GM19324 (cell line): ENCODE measurements around the gene GABBR2.

Experiments
- ATAC-seq: cut with Tn5 transposase; IDR thresholded peaks from one replicate; pipeline ENCODE4 v1.9.1; 2021; ENCODE audit warnings: mild to moderate bottlenecking, moderate library complexity; ENCODE audit not compliant: unreplicated experiment, low FRiP score

The GABBR2 gene

DNA sequence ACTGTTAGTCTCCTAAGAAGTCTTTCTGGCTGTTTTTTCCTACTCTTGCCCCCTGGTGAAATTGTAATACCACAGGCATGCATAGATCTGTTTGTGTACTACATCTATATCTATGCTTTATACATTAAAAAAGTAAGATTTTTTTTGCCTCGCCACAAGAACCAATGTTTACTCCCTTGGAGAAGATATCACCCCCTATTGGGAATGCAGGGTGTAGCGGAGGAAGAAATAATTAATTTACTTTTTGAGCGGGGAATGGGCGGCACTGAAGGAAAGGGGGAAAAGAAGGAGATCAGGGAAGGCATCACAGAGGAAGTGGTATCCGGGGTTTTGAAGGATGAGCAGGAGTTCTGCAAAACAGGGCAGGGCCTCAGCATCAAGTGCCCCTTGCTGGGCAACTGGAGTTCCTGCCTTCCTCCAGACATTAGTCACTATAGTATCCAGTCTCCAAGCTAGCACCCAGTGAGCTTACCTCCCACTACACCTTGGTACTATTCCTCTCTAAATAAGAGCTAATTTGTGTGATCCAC lies 134.9 kb downstream of the GABBR2 start:
- ATAC-seq = no peak

DNA sequence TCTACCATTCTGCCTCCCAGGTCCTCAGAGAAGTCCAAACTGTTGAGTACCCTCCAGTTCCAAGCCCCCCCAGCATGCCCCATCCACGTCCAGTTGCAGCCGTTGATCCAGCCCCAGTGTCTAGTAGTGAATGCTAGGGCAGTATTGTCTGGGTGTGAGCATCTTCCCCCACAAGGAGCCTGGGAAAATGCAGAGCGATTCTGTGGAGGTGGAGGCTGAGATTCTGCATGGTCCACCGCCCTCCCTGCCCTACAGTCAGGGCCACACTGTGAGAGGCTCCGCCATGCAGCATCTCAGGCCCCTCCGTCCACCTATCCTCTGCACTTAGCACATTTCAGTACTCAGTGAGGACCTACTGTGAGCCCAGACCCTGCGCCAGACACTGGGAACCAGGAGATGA lies 135.9 kb downstream of the GABBR2 start:
- no peak for ATAC-seq

DNA sequence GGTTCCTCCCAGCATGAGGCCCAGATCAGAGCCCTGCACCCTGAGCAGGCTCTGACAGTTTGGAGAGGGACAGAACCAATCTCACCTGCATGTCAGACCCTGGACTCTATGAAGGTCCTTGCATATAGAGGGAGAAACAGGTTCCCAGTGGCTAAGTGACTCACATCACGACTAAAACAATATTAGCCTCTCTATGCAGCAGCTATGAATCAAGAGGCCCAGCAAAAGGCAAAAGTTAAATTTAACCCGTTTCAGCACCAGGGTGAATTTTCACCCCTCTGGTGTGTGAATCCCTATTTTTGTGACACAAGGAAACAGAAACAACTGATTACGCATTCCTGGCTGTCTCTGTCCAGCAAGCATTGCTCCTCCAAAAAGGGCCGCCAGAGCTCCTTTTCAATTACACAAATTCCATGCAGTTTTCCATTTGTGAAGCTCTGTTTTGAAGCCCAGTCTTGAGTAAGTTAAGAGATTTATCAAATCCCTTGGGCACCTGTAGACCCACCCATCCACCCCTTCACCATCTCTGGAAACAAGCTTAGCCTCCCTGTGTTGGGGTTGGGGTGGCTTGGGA lies 136.6 kb downstream of the GABBR2 start:
- no peak for ATAC-seq

DNA sequence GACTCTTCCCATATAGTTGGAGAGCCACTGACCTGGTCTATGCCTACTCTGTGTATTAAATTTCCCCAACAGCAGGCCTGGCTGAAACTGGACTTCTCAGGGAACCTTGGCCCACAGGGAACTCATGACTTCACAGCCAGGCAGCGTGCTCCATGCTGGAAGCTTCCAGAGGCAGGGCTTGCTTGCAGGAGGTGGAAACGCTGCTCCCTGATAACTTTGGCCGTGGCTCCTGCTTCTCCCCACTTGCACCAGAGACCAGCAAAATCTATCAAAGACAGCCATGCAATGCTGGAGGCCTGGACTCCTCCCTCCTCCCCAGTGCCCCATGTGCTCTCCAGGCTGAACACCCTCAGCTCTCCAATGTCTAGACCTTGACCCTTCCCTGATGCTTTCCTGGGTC lies 137.1 kb downstream of the GABBR2 start:
- no peak for ATAC-seq

DNA sequence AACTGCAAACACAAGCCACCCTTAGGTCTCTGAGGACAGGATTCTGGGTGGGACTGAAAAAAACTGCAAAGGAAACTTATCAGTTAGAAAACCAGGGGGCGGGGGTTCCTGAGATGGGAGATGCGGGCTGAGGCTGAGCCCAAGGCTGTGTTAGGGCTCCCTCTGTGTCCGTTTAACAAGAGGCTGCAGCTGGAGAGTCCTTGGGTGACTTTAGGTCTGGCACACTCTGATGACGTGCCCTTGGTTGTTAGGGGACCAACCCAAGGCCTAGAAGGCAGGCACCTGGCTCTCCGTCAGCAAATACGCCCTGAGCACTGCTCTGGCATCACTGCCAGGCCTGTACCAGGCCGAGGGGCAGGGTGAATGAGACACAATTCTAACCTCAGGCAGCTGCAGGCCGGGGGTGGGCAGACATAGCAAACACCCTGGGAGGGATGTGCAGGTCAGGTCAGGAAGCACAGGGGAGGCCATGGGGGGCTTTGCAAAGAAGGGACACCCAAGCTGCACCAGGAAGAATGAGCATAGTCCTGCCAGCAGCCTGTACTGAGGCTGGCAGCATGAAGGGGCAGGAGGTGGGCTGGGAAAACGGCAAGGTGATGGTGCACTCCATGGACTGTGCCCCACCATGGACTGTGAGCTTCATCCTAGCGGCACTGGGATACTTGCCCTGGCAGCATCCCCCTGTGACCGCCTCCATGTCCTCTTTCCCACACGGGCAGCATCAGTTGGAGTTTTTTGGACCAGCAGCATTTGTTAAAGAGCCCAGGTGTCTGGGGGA lies 137.9 kb downstream of the GABBR2 start:
- no peak for ATAC-seq

DNA sequence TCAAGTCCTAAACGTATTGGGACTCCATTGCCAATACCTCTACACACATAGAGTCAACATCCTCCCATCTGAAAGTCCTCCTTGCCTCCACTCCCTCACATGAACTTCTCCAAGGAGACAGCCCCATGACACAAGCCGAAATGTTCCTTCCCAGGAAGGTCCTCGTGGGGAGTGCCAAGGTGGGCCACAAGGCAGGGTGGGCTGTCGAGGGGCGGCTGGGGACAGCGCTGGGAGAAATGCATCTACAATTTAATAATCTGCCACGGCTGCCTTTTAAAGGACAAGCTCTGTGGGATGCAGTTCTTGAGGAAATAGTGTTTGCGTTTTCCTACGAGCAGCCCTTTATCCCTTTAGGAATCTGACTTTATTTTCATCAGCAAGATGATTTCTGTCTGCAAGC lies 138.7 kb downstream of the GABBR2 start:
- ATAC-seq = no peak

DNA sequence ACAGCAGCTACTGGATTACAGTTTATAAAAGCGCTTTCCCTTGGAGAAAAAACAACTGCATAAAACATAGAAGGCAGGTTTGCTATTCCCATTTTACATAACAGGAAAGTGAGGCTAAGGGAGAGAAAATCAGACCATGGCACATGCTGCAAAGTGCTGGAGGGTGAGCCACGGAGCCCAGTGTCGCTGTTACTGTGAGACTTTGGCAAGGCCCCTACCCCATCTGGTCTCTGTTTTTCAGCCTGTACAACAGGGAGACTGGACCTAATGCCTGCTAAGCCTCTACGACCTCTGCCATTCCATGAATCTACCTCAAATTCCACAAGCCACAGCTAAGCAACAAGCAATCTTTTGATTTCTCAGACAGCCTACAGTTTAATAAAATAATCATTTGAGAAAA lies 139.2 kb downstream of the GABBR2 start:
- ATAC-seq = no peak

DNA sequence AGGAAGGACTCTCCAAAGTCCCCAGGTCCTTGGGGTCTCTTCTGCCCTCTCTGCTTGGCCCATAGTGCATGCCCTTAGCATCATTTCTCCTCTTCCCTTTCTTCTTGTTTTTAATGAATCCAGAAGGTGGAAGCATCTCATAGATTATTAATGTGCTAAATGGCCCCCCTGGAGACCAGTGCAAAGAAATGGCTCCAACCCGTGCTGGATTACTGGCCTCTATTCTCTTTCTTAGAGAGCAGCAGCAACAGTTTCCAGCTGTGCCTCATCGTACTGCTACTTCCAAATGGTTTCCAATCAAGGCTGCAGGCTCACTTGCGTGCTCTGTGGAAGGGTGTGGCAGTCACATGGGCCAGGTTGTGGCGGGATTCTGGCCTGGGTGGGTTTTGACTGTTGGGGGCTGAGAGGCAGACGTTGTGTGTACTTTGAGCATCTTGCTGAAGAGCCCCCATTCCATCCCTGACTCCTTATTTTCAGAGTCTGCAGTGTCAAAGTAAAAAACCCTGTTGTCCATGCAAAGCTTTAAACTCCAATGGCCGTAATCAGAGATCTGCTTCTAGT lies 139.7 kb downstream of the GABBR2 start:
- ATAC-seq = no peak

DNA sequence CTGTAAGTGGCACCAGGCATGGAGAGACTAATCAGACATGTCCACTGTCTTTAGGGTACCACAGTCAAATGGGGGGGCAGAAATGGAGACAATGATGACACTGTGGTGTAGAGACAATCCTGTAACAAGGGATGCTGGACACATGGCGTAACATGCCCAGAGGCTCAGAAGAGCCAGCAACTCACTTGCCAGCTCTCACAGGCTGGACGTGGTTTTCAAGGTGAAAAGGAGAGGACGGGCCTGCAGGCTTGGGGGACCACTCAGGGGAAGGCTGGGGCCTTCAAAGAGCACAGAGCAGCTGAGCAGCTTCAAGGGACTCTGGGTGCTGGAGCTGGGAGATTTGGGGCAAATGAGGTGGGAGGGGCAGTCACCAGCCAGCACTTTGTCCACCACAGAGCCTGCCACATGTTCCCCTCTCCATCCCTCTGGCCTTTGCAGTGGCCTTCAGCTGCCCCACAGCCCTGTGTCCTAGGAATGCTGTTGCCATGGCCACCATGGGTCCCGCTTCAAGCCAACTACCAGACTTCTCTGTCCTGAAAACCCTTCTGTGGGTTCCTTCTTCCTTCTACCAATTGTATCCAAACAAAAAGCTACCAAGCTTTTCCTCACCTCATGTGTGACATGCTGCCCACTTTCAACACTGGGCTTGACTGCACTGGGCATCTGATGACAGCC lies 140.4 kb downstream of the GABBR2 start:
- ATAC-seq = no peak

DNA sequence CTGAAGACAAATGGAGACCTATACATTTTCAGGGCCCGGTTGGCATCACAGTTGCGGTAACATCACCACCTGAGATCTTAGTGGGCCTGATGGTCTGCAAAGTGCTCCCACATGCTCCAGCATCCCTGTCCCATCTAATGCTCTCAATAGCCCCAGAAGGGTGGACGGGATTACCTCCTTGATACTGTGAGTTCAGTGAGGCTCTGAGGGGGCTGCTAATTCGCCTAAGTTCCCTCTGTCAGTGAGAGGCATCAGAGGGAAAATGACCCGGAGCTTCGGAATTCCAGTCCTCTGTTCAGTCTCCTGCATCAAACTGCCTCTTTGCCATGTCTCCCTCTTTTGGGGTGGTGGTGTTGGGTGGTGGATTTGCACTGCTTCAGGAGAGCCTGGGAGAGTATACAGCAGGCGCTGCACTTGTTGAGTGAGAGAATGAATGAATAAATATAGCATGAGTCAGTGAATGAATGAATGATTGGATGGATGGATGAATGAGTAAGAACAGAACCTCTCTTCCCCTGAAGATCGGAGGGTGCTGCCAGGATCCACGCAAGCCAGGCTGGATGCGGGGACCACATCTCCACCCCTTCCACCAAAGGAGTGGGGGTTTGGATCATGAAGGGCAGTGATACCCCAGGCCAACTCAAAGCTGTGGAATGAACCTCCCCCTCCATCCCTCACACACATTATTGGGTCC lies 141.0 kb downstream of the GABBR2 start:
- ATAC-seq = no peak

DNA sequence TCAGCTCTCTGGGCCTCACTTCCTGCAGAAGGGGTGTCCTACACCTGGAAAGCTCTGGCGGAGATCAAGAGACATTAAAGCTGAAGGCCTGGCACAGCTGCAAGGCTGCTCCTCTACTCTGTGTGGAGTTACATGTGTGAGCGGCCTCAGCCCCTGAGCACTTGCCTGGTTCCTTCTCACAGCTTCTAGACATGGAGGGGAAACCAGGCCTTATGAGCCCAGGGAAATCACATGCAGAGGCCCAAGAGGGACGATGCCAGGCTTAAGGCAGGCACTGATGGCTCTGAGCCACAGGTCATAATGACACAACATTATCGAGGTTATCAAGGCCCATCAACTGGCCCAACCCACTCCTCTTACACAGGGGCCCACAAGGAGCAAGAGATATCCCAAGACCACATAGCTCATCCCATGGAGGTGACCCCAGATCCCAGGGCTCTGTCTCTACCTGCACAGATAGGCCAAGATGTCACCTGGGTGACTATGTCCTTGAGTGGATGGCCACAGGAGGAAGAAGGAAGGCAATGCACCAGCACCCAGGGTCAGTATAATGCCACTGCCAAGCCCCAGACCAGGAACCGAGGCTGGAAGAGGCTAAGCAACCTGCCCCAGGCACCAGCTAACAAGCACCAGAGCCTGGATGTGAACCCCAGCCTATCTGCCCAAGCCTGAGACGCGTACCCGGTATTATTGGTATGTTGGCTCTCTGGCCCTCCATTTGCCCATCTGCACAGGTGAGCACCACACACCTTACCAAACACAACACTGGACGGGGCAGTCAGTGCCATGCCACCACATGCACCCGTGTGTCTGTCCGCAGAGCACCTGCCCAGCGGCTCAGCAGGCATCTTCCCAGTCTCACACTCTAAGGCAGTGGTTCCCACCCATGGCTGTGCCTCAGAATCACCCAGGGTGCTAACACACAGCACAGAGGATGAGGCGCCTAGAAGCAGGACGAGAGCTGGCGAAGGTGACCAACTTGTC lies 143.3 kb downstream of the GABBR2 start:
- no peak for ATAC-seq

DNA sequence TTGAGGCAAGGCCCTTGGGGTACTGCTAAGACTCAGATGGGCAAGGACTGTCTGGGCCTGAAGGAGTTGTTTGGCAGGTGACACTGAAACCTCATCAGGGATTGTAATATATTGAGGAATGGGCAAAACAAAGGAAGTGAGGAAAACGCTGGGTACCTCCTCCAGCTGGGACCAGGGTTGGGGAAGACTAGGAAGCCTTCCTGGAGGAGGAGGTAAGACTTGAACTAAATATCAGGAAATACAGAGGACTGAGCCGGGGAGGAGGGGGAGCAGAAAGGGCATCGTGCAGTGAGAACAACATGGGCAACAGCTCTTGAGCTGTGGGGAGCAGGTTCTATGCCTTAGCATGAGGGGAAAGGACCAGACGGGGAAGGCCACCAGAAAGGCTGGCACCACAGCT lies 144.0 kb downstream of the GABBR2 start:
- no peak for ATAC-seq

DNA sequence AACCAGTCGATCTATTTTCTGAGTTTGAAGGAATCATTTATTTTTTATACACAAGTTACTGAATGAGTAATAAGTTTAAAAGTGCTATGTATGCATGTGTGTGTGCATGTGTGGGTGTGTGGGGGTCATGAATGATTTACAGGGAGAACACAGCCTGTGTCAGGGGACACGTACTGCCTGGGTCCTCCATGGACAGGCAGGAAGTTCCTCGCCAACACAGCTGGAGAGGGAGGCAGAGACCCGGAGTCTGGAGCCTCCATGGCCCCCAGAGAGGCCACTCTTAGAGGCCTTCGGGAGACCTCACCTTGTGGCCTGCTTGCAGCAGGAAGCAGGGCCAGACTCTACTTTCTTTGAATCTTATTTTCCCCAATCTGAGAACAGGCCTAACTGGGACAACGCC lies 144.7 kb downstream of the GABBR2 start:
- no peak for ATAC-seq

DNA sequence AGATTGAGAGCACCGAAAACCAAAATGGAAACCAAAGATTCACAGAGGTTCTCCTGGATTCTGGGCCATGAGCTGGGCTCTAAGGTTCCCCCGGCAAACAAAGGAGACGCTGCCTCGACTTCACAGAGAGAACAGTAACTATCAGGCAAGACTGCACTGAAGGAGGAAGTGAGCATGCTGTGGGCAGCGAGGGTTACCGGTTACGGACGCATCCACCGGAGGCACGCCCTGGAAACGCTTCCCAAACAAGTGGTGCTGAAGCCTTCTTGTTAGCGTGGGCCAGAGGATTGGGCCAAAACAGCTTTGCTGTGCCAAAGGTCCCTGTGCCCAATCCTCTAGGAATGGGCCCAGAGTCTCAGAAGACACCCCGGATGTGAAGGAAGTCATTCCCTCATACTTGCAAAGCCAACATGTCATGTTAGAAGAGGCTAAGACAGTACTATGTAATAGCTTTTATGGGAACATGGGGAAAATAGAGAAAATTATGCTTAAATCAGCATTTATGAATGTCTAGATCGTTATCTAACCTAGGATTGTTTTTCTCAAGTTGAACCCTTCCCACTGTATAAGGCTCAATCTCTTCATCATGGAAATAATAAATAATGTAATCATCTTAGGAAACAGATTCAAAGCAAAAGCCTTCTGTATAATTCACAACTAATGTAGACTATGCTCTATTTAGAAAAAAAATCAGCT lies 145.4 kb downstream of the GABBR2 start:
- no peak for ATAC-seq

DNA sequence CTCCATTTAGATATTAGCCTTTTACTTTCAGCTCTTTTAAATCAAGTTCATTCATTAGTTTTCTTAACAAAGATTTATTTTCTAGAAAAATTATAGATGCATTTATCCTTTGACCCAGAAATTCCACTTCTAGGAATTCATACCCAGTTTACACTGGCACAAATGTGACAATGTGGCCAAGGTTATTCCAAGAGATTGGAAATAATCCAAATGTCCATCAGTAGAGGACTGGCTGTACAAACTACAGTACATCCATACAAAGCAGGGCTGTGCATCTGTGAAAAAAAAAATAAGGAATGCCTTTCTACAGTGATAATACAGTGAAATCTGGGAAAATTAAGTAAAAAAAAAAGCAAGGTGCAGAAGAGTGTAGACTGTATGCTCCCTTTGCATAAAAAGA lies 149.2 kb downstream of the GABBR2 start:
- ATAC-seq = no peak

DNA sequence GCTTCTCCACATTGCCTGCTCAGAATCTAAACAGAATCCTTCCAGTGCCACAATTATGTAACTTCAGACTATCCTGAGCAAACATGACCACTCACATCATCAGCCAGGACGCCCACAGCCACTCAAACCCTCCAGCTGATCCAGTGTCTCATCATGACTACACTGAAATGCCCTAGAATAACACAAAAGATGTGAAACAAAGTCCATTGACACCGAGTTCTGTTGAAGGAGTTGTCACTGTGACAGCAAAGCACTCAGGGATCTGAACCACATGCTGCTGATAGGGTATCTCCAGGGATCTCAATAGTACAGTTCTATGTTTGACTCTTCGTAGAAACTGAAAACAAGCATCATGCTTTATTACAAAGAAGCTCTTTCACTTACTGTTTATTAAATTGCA lies 150.2 kb downstream of the GABBR2 start:
- no peak for ATAC-seq

DNA sequence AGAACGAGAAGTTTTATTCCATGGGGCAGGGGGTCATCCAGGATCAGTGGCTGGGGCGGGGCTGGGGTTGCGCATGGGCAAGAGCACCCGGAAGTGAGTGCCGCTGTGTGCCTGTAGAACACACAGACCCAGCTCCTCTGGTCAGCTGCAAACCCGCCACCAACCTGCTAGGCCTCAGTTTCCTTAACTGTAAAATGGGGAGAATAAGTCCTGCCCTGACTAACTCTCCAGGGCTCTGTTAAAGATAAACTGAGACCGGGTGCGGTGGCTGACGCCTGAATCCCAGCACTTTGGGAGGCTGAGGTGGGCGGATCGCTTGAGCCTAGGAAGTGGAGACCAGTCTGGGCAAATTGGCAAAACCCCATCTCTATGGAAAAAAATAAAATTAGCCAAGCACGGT lies 152.2 kb downstream of the GABBR2 start:
- no peak for ATAC-seq

DNA sequence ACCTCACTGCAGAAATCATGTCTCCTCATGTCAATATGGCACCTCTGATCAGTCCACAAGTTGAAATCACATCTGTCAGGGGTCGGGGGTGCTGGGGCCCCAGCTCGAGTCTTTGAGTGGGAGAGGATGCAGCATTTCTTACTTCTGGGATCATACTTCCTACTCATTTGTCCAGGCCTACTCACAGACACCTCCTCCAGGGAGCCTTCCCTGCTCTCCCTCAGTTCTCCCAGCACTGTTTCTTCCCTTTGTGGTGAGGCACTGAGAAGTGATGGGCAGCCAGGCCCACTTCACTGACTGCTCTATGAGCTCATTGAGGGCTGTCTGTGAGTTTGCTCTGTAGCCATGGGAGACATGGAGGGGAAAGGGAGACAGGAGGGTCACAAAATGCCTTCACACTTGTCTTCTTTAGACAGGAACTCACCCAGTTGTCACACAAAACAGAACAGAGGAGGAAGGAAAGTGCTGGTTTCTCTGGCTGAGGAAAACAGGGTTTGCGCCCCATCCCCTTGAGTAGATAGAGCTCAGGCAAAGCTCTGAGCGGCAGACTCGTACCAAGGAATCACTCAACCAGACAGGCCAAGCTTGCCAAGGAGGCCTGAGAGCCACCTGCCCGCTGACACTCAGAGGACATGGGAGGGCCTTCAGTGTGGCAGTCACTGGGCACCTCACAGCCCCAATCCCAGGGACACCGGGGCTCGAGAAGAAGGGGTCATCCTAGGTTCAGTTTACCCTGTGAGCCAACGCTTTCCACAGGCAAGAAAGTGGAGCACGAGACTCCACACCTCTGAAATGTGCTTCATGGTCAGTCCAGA lies 152.9 kb downstream of the GABBR2 start:
- no peak for ATAC-seq
